Cerebellar cortex (tissue), 1 donor: Measurements from ENCODE around the gene MSL1.
A peak's percentile ranks its signal among the peaks of the same experiment; 100 is the strongest.

Experiments
- DNase-seq: peaks from one replicate; pipeline ENCODE4 v3.0.0-alpha.2; 2015; ENCODE audit warnings: low spot score

MSL1 gene

GRCh38 chr17:40121181-40122135 is at the start of gene MSL1:
TSS of gene MSL1 (plus strand) at chr17:40121971. CDS start at chr17:40122613, 642 bp downstream.
- peak; percentile 78 for DNase-seq

- DNase-seq = peak; percentile 72
Measured at GRCh38 chr17:40072040-40072734, 49.6 kb upstream of the MSL1 start.

- peak; percentile 51 for DNase-seq
Measured at GRCh38 chr17:40072735-40073346, 48.9 kb upstream of the MSL1 start.

GRCh38 chr17:40073454-40074174 is 48.2 kb upstream of the MSL1 start:
- no peak for DNase-seq

GRCh38 chr17:40074175-40074512 is 47.6 kb upstream of the MSL1 start:
- DNase-seq = no peak

- no peak for DNase-seq
Measured at GRCh38 chr17:40074871-40075200, 46.9 kb upstream of the MSL1 start.

- DNase-seq = peak; percentile 82
Measured at GRCh38 chr17:40075201-40075941, 46.4 kb upstream of the MSL1 start.

- DNase-seq = peak; percentile 34
Measured at GRCh38 chr17:40075942-40076498, 45.8 kb upstream of the MSL1 start.

- DNase-seq = peak; percentile 75
Measured at GRCh38 chr17:40076591-40076990, 45.2 kb upstream of the MSL1 start.

- no peak for DNase-seq
Measured at GRCh38 chr17:40079545-40079944, 42.2 kb upstream of the MSL1 start.

- no peak for DNase-seq
Measured at GRCh38 chr17:40084477-40084876, 37.3 kb upstream of the MSL1 start.

- DNase-seq = peak; percentile 69
Measured at GRCh38 chr17:40086150-40087044, 35.4 kb upstream of the MSL1 start.

- DNase-seq = no peak
Measured at GRCh38 chr17:40087049-40087794, 34.5 kb upstream of the MSL1 start.

GRCh38 chr17:40087903-40088718 is 33.7 kb upstream of the MSL1 start:
- no peak for DNase-seq

GRCh38 chr17:40089077-40089895 is 32.5 kb upstream of the MSL1 start:
- no peak for DNase-seq

GRCh38 chr17:40090237-40091119 is 31.3 kb upstream of the MSL1 start:
- DNase-seq = no peak
